Activated CD4-positive, alpha-beta T cell treated with anti-CD3 and anti-CD28 coated beads for 36 hours (primary cell): ENCODE measurements around the gene MRGPRG. TPM values are rescaled to one million over a fixed set of nuclear protein-coding genes. Genes with fewer than 3 reads are reported as not detected.

Experiments used
- ATAC-seq: fragments of 200-7000 bp; cut with Tn5 transposase; one replicate; pipeline ENCODE4 v1.10.0; 2021; ENCODE audit warnings: mild to moderate bottlenecking, moderate library complexity
- CTCF ChIA-PET: fragments of 350-600 bp; sonication (Branson Sonifier 250); formaldehyde crosslinking; loops from one replicate; lab custom pipeline; 2021; ENCODE audit warnings: antibody characterized with exemption; lab: Charles Lee
- POLR2A ChIA-PET: fragments of 350-600 bp; sonication (Branson Sonifier 250); formaldehyde crosslinking; loops from one replicate; lab custom pipeline; 2021; ENCODE audit warnings: antibody characterized with exemption, inconsistent platforms; lab: Charles Lee
- DNase-seq: peaks from one replicate; pipeline ENCODE4 v3.0.0-alpha.2; 2020
- H3K27ac Mint-ChIP-seq: one replicate; pipeline ENCODE4 v1.8.0; 2021; ENCODE audit warnings: mixed read lengths
- H3K27me3 Mint-ChIP-seq: one replicate; pipeline ENCODE4 v1.8.0; 2021; ENCODE audit warnings: mixed read lengths
- H3K36me3 Mint-ChIP-seq: one replicate; pipeline ENCODE4 v1.8.0; 2021; ENCODE audit warnings: low read depth, mixed read lengths
- H3K4me1 Mint-ChIP-seq: one replicate; pipeline ENCODE4 v1.8.0; 2021; ENCODE audit warnings: mixed read lengths
- H3K4me3 Mint-ChIP-seq: one replicate; pipeline ENCODE4 v1.8.0; 2021; ENCODE audit warnings: mild to moderate bottlenecking, moderate library complexity, mixed read lengths
- H3K9me3 Mint-ChIP-seq: one replicate; pipeline ENCODE4 v1.8.0; 2021; ENCODE audit warnings: low read depth, mixed read lengths
- intact Hi-C, 2 experiments: fragments of 100-400 bp; cut with DNase I in 1 of 2; cut with micrococcal nuclease in 1 of 2; formaldehyde crosslinking; loops; one replicate each; pipeline versions ENCODE4 v1.14.2 to v1.15.1; 2022 to 2024; cut with DNase I, micrococcal nuclease
- total RNA-seq, 2 experiments: library from RNA; stranded (reverse); gene quantifications; one replicate each; pipeline ENCODE4 v1.2.3, GENCODE V29; 2021

MRGPRG gene
- total RNA-seq, 2 experiments from 2014 or later: not detected

DNA sequence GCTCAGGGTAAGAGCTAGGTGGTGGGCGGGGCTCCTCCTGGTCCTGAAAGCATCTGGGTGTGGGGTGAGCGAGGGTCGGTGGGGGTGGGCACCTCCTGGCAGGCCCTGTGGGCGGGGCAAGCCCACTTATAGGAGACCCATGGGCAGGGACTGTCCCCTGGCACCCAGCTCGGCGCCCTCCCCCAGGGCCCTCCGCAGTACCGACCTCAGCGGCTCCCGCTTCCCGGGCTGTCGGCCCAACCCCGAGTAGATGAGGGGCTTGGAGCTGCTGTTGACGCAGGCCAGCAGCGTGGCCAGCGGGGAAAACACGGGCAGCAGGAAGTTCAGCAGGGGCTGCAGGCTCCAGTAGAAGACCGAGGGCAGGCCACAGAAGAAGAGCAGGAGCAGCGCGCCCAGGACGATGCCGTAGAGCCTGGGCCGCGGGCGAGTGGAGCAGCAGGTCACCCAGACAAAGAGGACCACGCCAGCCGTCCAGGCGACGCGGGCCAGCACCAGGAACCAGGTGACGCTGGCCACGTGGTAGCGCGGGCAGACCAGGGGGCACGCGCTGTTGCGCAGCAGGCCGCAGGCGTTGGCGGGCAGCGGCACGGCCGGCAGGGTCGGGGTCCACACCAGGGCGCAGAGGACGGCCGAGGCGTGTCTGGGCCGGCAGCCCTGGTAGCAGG lies 663 bp downstream of the MRGPRG start:
- Mint-ChIP-seq H3K36me3 (no peaks in the 10 kb centered on the region), H3K4me3 (no peak overlapping the region), H3K4me1 (peaks cover 8% of the 10 kb centered on the region), H3K27ac (no peak overlapping the region), H3K9me3 (no peaks in the 10 kb centered on the region), H3K27me3 (peaks cover 16% of the 10 kb centered on the region)
- no peak for DNase-seq
- no peak for ATAC-seq
- ChIA-PET CTCF (interaction anchor here (0.8 to 1.1 kb wide), 2 partner anchors 18 to 272 kb away, joined by 3 to 4 read pairs; no protein-coding TSS in a partner anchor), POLR2A (no interaction called here)
- intact Hi-C loops: loop anchor here (1.0 to 5.0 kb wide), 3 partner anchors 108 to 686 kb away; no protein-coding TSS in a partner anchor

DNA sequence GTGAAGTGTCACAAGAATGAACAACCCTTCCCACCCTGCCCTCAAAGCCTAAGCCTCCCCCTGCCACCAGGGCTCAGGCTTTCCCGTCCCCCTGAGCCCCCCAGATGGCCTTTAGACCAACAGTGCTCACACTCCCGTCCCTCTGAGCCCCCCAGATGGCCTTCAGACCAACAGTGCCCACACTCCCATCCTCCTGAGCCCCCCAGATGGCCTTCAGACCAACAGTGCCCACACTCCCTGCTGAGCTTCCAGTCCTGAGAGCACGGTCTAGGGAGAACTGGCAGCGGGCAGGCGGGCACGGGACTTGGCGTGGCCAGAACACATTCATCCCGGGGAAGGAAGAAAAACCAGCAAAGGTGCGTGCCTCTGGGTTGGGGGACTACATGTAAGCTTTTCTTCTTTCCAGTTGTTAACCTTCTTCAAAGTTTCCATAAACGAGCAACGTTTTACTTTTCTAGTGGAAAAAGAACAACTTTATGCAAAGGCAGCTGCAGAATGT lies 2.5 kb downstream of the MRGPRG start:
- Mint-ChIP-seq H3K4me1 (peaks cover 3% of the 10 kb centered on the region), H3K4me3 (no peak overlapping the region)

DNA sequence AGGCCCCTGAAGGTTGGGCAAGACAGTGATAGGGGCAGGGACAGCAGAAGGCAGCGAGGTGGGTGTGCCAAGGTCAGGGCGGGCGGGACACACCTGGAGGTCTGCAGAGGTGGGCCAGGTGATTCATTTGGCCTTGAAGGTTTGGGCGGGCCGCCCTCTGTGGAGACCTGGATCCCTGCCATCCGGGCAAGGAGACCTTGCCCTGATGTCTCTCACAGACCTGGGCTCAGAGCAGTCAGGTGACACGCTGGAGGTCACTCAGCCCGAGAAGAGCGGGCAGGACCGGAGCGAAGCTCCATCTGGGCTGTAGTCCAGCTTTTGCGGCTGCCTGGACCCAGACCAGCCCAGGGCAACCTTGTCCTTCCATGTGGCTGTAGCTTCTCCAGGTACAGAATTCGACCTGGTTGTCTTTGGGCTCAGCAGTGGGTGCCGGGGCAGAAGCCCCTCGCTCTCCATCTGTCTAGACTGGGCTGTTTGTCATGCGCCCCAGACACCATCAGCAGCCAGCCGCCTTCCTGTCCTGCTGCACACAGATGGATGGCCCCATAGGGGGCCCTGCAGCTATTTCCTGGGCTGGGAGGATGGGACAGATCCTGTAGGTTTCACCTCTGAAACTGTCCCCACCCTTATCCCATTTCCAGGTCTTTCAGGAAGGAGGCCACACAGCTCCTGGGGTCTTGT lies 3.1 kb downstream of the MRGPRG start:
- POLR2A ChIA-PET: no interaction called here
- CTCF ChIA-PET: interaction anchor here (0.6 to 1.9 kb wide), 4 partner anchors 24 to 178 kb away, joined by 3 to 10 read pairs (median 4); no protein-coding TSS in a partner anchor
- H3K4me3 Mint-ChIP-seq: no peak overlapping the region
- H3K27ac Mint-ChIP-seq: no peak overlapping the region
- intact Hi-C loops: loop anchor here in 1 of 2 experiments (5.0 kb wide), 2 partner anchors 178 to 683 kb away; no protein-coding TSS in a partner anchor
- ATAC-seq (no peak), DNase-seq (no peak)
- no peaks in the 10 kb centered on the region for H3K9me3 Mint-ChIP-seq
- no peaks in the 10 kb centered on the region for H3K36me3 Mint-ChIP-seq
- H3K27me3 Mint-ChIP-seq: peaks cover 24% of the 10 kb centered on the region
- H3K4me1 Mint-ChIP-seq: peaks cover 3% of the 10 kb centered on the region

More for the DNA sequence above, 2.5 kb downstream of the MRGPRG start:
- intact Hi-C loops: loop anchor here in 1 of 2 experiments (5.0 kb wide), 2 partner anchors 179 to 684 kb away; no protein-coding TSS in a partner anchor
- DNase-seq: no peak
- ChIA-PET CTCF (interaction anchor here (1.1 to 1.9 kb wide), 4 partner anchors 24 to 179 kb away, joined by 3 to 10 read pairs (median 4); no protein-coding TSS in a partner anchor), POLR2A (no interaction called here)
- peaks cover 24% of the 10 kb centered on the region for H3K27me3 Mint-ChIP-seq
- no peak overlapping the region for H3K27ac Mint-ChIP-seq
- no peaks in the 10 kb centered on the region for H3K36me3 Mint-ChIP-seq
- H3K9me3 Mint-ChIP-seq: no peaks in the 10 kb centered on the region
- no peak for ATAC-seq

GRCh38 chr11:3214420-3214699 lies 4.3 kb downstream of the MRGPRG start:
- H3K36me3 Mint-ChIP-seq: no peaks in the 10 kb centered on the region
- H3K27me3 Mint-ChIP-seq: peaks cover 24% of the 10 kb centered on the region
- ChIA-PET POLR2A (no interaction called here), CTCF (interaction anchor here (1.4 to 1.9 kb wide), 3 partner anchors 103 to 177 kb away, joined by 3 to 10 read pairs (median 4); no protein-coding TSS in a partner anchor)
- ATAC-seq (no peak), DNase-seq (no peak)
- H3K27ac Mint-ChIP-seq: no peak overlapping the region
- H3K9me3 Mint-ChIP-seq: no peaks in the 10 kb centered on the region
- peaks cover 3% of the 10 kb centered on the region for H3K4me1 Mint-ChIP-seq
- intact Hi-C loops: no loop called here
- H3K4me3 Mint-ChIP-seq: no peak overlapping the region

GRCh38 chr11:3213659-3214419 lies 4.8 kb downstream of the MRGPRG start:
- ATAC-seq: no peak
- DNase-seq: no peak
- H3K4me3 Mint-ChIP-seq: no peak overlapping the region
- CTCF ChIA-PET: interaction anchor here (1.4 to 1.9 kb wide), 2 partner anchors 102 to 122 kb away, joined by 3 to 10 read pairs; no protein-coding TSS in a partner anchor
- H3K9me3 Mint-ChIP-seq: no peaks in the 10 kb centered on the region
- no peak overlapping the region for H3K27ac Mint-ChIP-seq
- peaks cover 3% of the 10 kb centered on the region for H3K4me1 Mint-ChIP-seq
- POLR2A ChIA-PET: no interaction called here
- intact Hi-C loops: no loop called here
- H3K36me3 Mint-ChIP-seq: no peaks in the 10 kb centered on the region
- H3K27me3 Mint-ChIP-seq: peaks cover 24% of the 10 kb centered on the region

GRCh38 chr11:3208272-3208671 lies 10.3 kb downstream of the MRGPRG start:
- intact Hi-C loops: no loop called here
- Mint-ChIP-seq H3K9me3 (no peaks in the 10 kb centered on the region), H3K4me3 (no peak overlapping the region), H3K36me3 (no peaks in the 10 kb centered on the region), H3K27me3 (peaks cover 12% of the 10 kb centered on the region), H3K4me1 (no peaks in the 10 kb centered on the region), H3K27ac (no peak overlapping the region)
- DNase-seq (no peak), ATAC-seq (no peak)
- ChIA-PET POLR2A (no interaction called here), CTCF (no interaction called here)

GRCh38 chr11:3207526-3208189 lies 11.0 kb downstream of the MRGPRG start:
- Mint-ChIP-seq H3K27me3 (peaks cover 12% of the 10 kb centered on the region), H3K4me1 (no peaks in the 10 kb centered on the region), H3K4me3 (no peak overlapping the region), H3K9me3 (no peaks in the 10 kb centered on the region), H3K36me3 (no peaks in the 10 kb centered on the region), H3K27ac (no peak overlapping the region)
- ChIA-PET POLR2A (no interaction called here), CTCF (interaction anchor here (0.5 kb wide), 1 partner anchor 780 kb away, joined by 4 read pairs; no protein-coding TSS in a partner anchor)
- intact Hi-C loops: no loop called here
- ATAC-seq (no peak), DNase-seq (no peak)

DNA sequence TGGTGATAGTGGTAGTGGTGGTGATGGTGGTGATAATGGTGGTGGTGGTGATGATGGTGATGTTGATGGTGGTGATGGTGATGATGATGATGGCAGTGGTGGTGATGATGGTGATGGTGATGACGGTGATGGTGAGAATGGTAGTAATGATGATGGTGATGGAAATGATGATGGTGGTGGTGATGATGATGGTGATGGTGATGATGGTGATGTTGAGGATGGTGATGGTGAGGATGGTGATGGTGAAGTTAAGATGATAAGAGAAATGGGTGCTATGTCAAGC lies 11.8 kb downstream of the MRGPRG start:
- peaks cover 13% of the 10 kb centered on the region for H3K27me3 Mint-ChIP-seq
- no peak overlapping the region for H3K4me3 Mint-ChIP-seq
- DNase-seq (no peak), ATAC-seq (no peak)
- H3K27ac Mint-ChIP-seq: no peak overlapping the region
- POLR2A ChIA-PET: no interaction called here
- no peaks in the 10 kb centered on the region for H3K9me3 Mint-ChIP-seq
- H3K4me1 Mint-ChIP-seq: no peaks in the 10 kb centered on the region
- intact Hi-C loops: no loop called here
- no peaks in the 10 kb centered on the region for H3K36me3 Mint-ChIP-seq
- CTCF ChIA-PET: no interaction called here

DNA sequence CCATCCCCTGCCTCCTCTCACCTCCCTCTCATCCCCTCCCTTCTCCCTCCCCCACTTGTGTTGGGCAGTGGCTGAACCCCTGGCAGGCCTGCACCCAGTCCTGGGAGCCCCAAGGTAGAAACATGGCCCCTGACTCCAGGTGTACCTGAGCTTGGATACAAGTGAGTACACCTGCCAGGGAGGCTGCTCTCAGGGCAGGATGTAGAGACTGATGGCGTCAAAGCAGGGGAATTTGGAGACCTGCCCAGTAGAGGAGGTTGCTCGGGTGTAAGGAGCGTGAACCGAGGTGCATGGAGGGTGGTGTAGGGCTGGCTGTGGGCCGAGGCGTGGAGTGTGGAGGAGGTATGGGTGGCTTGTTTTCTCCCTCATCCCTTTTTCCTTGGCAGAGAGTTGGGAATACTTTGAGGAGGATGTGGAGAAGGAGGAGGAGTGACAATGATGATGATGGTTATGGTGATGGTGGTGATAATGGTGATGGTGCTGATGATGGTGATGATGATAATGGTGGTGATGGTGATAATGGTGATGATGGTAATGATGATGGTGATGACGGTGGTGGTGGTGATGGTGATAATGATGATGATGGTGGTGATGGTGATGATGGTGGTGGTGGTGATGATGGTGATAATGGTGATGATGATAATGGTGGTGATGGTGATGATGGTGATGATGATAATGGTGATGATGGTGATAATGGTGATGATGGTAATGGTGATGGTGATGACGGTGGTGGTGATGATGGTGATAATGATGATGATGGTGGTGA lies 12.3 kb downstream of the MRGPRG start:
- CTCF ChIA-PET: no interaction called here
- DNase-seq: no peak
- Mint-ChIP-seq H3K27ac (no peak overlapping the region), H3K9me3 (no peaks in the 10 kb centered on the region), H3K4me3 (no peak overlapping the region), H3K36me3 (no peaks in the 10 kb centered on the region), H3K4me1 (no peaks in the 10 kb centered on the region), H3K27me3 (peaks cover 10% of the 10 kb centered on the region)
- no peak for ATAC-seq
- POLR2A ChIA-PET: no interaction called here
- intact Hi-C loops: no loop called here

GRCh38 chr11:3205261-3206155 lies 13.1 kb downstream of the MRGPRG start:
- H3K27ac Mint-ChIP-seq: no peak overlapping the region
- ATAC-seq (no peak), DNase-seq (no peak)
- CTCF ChIA-PET: no interaction called here
- H3K27me3 Mint-ChIP-seq: peaks cover 10% of the 10 kb centered on the region
- no peaks in the 10 kb centered on the region for H3K9me3 Mint-ChIP-seq
- no peak overlapping the region for H3K4me3 Mint-ChIP-seq
- POLR2A ChIA-PET: no interaction called here
- H3K36me3 Mint-ChIP-seq: no peaks in the 10 kb centered on the region
- H3K4me1 Mint-ChIP-seq: no peaks in the 10 kb centered on the region
- intact Hi-C loops: no loop called here
